ENCODE results near the gene ATIC. TPM values are rescaled to one million over a fixed set of nuclear protein-coding genes. Genes with fewer than 3 reads are reported as not detected.

ATIC gene
- total and polyA plus RNA-seq, 4 donors = 44.3 to 180 (median 75.9) TPM

GRCh38 chr2:215383652-215384279 lies 71.9 kb downstream of the ATIC start:
- no peaks in the 10 kb centered on the region for H3K9me3 ChIP-seq (ENCODE audit: control insufficient read depth in 4 of 4, insufficient read depth in 3 of 4, low read length in 3 of 4)
- 95 to 97% methylated on average over 8 of the region's 8 CpGs for WGBS, 2 donors
- no peak for ATAC-seq (ENCODE audit: insufficient read depth, low FRiP score)

GRCh38 chr2:215384710-215385109 lies 72.9 kb downstream of the ATIC start:
- no peak overlapping the region for H3K4me3 ChIP-seq
- no peak overlapping the region for H3K9ac ChIP-seq (ENCODE audit: insufficient read depth in 1 of 2, low read length in 2 of 2)
- ATAC-seq (ENCODE audit: insufficient read depth, low FRiP score) (no peak), DNase-seq (no peak)
- H3K9me3 ChIP-seq (ENCODE audit: control insufficient read depth in 4 of 4, insufficient read depth in 3 of 4, low read length in 3 of 4) = no peaks in the 10 kb centered on the region
- H3K4me1 ChIP-seq (ENCODE audit: control insufficient read depth in 5 of 5, insufficient read depth in 5 of 5, low read length in 5 of 5) = no peaks in the 10 kb centered on the region
- 82 to 89% methylated on average over 7 of the region's 7 CpGs for WGBS, 2 donors
- H3K27me3 ChIP-seq (ENCODE audit: control insufficient read depth in 3 of 3, insufficient read depth in 3 of 3, low read length in 2 of 3) = no peaks in the 10 kb centered on the region
- H3K27ac ChIP-seq (ENCODE audit: low read depth in 1 of 2, low read length in 1 of 2) = no peak overlapping the region
- TF ChIP-seq CTCF (IDR thresholded peaks at IDR 0.05; ENCODE audit: control extremely low read depth, extremely low read depth) = no peak
- H3K36me3 ChIP-seq (ENCODE audit: control insufficient read depth in 4 of 4, insufficient read depth in 4 of 4, low read length in 4 of 4) = peaks cover 8 to 78% (median 38%) of the 10 kb centered on the region in 4 donors

More at GRCh38 chr2:215383652-215384279, 71.9 kb downstream of the ATIC start:
- no peak overlapping the region for H3K4me3 ChIP-seq
- H3K4me1 ChIP-seq (ENCODE audit: control insufficient read depth in 5 of 5, insufficient read depth in 5 of 5, low read length in 5 of 5) = no peaks in the 10 kb centered on the region
- no peak overlapping the region for H3K27ac ChIP-seq (ENCODE audit: low read depth in 1 of 2, low read length in 1 of 2)
- H3K27me3 ChIP-seq (ENCODE audit: control insufficient read depth in 3 of 3, insufficient read depth in 3 of 3, low read length in 2 of 3) = no peaks in the 10 kb centered on the region
- no peak overlapping the region for H3K9ac ChIP-seq (ENCODE audit: insufficient read depth in 1 of 2, low read length in 2 of 2)
- no peak for DNase-seq
- H3K36me3 ChIP-seq (ENCODE audit: control insufficient read depth in 4 of 4, insufficient read depth in 4 of 4, low read length in 4 of 4) = peaks cover 12 to 82% (median 42%) of the 10 kb centered on the region in 4 donors
- TF ChIP-seq CTCF (IDR thresholded peaks at IDR 0.05; ENCODE audit: control extremely low read depth, extremely low read depth) = no peak

- no peak for TF ChIP-seq CTCF (IDR thresholded peaks at IDR 0.05; ENCODE audit: control extremely low read depth, extremely low read depth)
- ATAC-seq (ENCODE audit: insufficient read depth, low FRiP score) (no peak), DNase-seq (no peak)
- no peak overlapping the region for H3K9ac ChIP-seq (ENCODE audit: insufficient read depth in 1 of 2, low read length in 2 of 2)
- H3K4me3 ChIP-seq = no peak overlapping the region
- WGBS, 2 donors = 97% methylated on average over 7 of the region's 7 CpGs
- no peaks in the 10 kb centered on the region for H3K4me1 ChIP-seq (ENCODE audit: control insufficient read depth in 5 of 5, insufficient read depth in 5 of 5, low read length in 5 of 5)
- H3K27ac ChIP-seq (ENCODE audit: low read depth in 1 of 2, low read length in 1 of 2) = no peak overlapping the region
- H3K27me3 ChIP-seq (ENCODE audit: control insufficient read depth in 3 of 3, insufficient read depth in 3 of 3, low read length in 2 of 3) = no peaks in the 10 kb centered on the region
- no peaks in the 10 kb centered on the region for H3K9me3 ChIP-seq (ENCODE audit: control insufficient read depth in 4 of 4, insufficient read depth in 3 of 4, low read length in 3 of 4)
- peaks cover 7 to 70% (median 40%) of the 10 kb centered on the region in 4 donors for H3K36me3 ChIP-seq (ENCODE audit: control insufficient read depth in 4 of 4, insufficient read depth in 4 of 4, low read length in 4 of 4)
These were observed 74.7 kb downstream of the ATIC start for GRCh38 chr2:215386566-215386965.
